Astrocyte (in vitro differentiated cells and primary cell): ENCODE results near the gene TBPL2. TPM values are rescaled to one million over a fixed set of nuclear protein-coding genes. Genes with fewer than 3 reads are reported as not detected.
"Not testable (repeated sequence)": the region's sequence is repeated elsewhere in the genome, so short reads cannot be mapped to it uniquely, and the experiment has no call there.

Source experiments
- DNase-seq: peaks from one replicate; pipeline ENCODE4 v3.0.0-alpha.2; 2010; ENCODE audit warnings: low read depth
- FAIRE-seq: peaks from 2 replicates; lab custom pipeline; 2011; peaks lifted over from hg19 to GRCh38; lab: Jason Lieb, UNC
- H2AFZ ChIP-seq: 2 replicates; pipeline ENCODE4 v1.6.0; 2012; ENCODE audit warnings: low read depth, low read length, inconsistent platforms
- H3K27ac ChIP-seq: 2 replicates; pipeline ENCODE4 v1.5.1; 2011; ENCODE audit warnings: low read depth, low read length, inconsistent platforms
- H3K27me3 ChIP-seq: 2 replicates; pipeline ENCODE4 v1.6.0; 2011; ENCODE audit warnings: low read length, inconsistent platforms; ENCODE audit not compliant: insufficient read depth
- H3K36me3 ChIP-seq: 2 replicates; pipeline ENCODE4 v1.5.1; 2011; ENCODE audit warnings: low read length, inconsistent platforms; ENCODE audit not compliant: insufficient read depth
- H3K4me1 ChIP-seq: 2 replicates; pipeline ENCODE4 v1.5.1; 2011; ENCODE audit warnings: low read length, inconsistent platforms; ENCODE audit not compliant: insufficient read depth
- H3K4me2 ChIP-seq: 2 replicates; pipeline ENCODE4 v1.6.0; 2012; ENCODE audit warnings: low read length, inconsistent platforms
- H3K4me3 ChIP-seq: 2 replicates; pipeline ENCODE4 v1.5.1; 2011; ENCODE audit warnings: low read depth, mild to moderate bottlenecking, low read length, inconsistent platforms; ENCODE audit not compliant: insufficient read depth
- H3K79me2 ChIP-seq: 2 replicates; pipeline ENCODE4 v1.6.0; 2012; ENCODE audit warnings: mild to moderate bottlenecking, low read length, inconsistent platforms; ENCODE audit not compliant: insufficient read depth
- H3K9ac ChIP-seq: 2 replicates; pipeline ENCODE4 v1.6.0; 2012; ENCODE audit warnings: mild to moderate bottlenecking, low read length, inconsistent platforms
- H3K9me3 ChIP-seq: 2 replicates; pipeline ENCODE4 v1.5.1; 2012; ENCODE audit warnings: low read depth, mild to moderate bottlenecking, low read length, inconsistent platforms; ENCODE audit not compliant: insufficient read depth
- H4K20me1 ChIP-seq: 2 replicates; pipeline ENCODE4 v1.6.0; 2012; ENCODE audit warnings: low read length, inconsistent platforms; ENCODE audit not compliant: insufficient read depth
- H3K27ac Mint-ChIP-seq: one replicate; pipeline ENCODE4 v1.8.0; 2021; ENCODE audit warnings: mild to moderate bottlenecking, mixed read lengths; ENCODE audit not compliant: unreplicated experiment
- H3K27me3 Mint-ChIP-seq: one replicate; pipeline ENCODE4 v1.8.0; 2021; ENCODE audit warnings: low read depth, mixed read lengths; ENCODE audit not compliant: unreplicated experiment
- H3K36me3 Mint-ChIP-seq: one replicate; pipeline ENCODE4 v1.8.0; 2021; ENCODE audit warnings: low read depth, mixed read lengths; ENCODE audit not compliant: unreplicated experiment
- H3K4me1 Mint-ChIP-seq: one replicate; pipeline ENCODE4 v1.8.0; 2021; ENCODE audit warnings: low read depth, mixed read lengths; ENCODE audit not compliant: unreplicated experiment
- H3K4me3 Mint-ChIP-seq: one replicate; pipeline ENCODE4 v1.8.0; 2021; ENCODE audit warnings: mild to moderate bottlenecking, moderate library complexity, mixed read lengths; ENCODE audit not compliant: unreplicated experiment
- H3K9me3 Mint-ChIP-seq: one replicate; pipeline ENCODE4 v1.8.0; 2021; ENCODE audit warnings: mild to moderate bottlenecking, mixed read lengths; ENCODE audit not compliant: unreplicated experiment
- EZH2 ChIP-seq: IDR thresholded peaks from 2 replicates; pipeline ENCODE4 v1.6.1; 2012; ENCODE audit warnings: mild to moderate bottlenecking, low read length, inconsistent platforms; ENCODE audit not compliant: insufficient read depth
- total RNA-seq: library from RNA; stranded (reverse); gene quantifications from 2 replicates; pipeline ENCODE4 v1.2.1, GENCODE V29; 2021
- TF ChIP-seq, protein P1 (sequence below): IDR thresholded peaks from 2 replicates; pipeline ENCODE4 v1.5.1; 2011; ENCODE audit warnings: low read depth, mild to moderate bottlenecking, inconsistent platforms, low read length, moderate library complexity; ENCODE audit not compliant: insufficient read depth

Gene TBPL2
- total RNA-seq, 1 donor from 2014 or later = not detected

DNA sequence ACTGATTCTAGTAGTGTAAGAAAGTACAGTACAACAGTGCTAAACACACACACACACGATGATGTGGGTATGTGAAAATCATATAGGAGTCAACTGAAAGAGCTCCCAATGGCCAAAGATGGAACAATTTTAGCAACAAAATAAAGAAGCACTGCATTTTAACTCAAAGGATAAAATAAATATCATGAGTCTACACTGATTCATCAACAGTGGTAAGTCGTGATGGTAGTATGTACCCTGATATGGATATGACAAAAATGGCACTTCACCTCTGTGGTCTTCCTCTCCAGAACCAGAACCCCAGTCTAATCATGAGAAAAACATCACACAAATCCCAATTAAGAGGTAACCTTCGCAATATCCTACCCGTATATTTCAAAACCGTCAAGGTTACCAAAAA, 41.4 kb upstream of the TBPL2 start:
- H3K4me1 Mint-ChIP-seq = peaks cover 13% of the 10 kb centered on the region
- H3K9me3 Mint-ChIP-seq = no peaks in the 10 kb centered on the region
- no peaks in the 10 kb centered on the region for H3K4me1 ChIP-seq
- H3K27me3 Mint-ChIP-seq = peaks cover 9% of the 10 kb centered on the region
- H3K27me3 ChIP-seq = no peaks in the 10 kb centered on the region
- H3K27ac ChIP-seq = no peak overlapping the region
- no peaks in the 10 kb centered on the region for H3K36me3 Mint-ChIP-seq
- no peaks in the 10 kb centered on the region for H3K36me3 ChIP-seq
- H3K4me2 ChIP-seq = no peak overlapping the region
- no peak overlapping the region for H3K9ac ChIP-seq
- H3K4me3 Mint-ChIP-seq = no peak overlapping the region
- no peak overlapping the region for H3K27ac Mint-ChIP-seq
- FAIRE-seq = no peak
- H2AFZ ChIP-seq = no peak overlapping the region
- H4K20me1 ChIP-seq = no peaks in the 10 kb centered on the region
- no peaks in the 10 kb centered on the region for H3K9me3 ChIP-seq
- DNase-seq = no peak
- TF ChIP-seq, protein P1, sequence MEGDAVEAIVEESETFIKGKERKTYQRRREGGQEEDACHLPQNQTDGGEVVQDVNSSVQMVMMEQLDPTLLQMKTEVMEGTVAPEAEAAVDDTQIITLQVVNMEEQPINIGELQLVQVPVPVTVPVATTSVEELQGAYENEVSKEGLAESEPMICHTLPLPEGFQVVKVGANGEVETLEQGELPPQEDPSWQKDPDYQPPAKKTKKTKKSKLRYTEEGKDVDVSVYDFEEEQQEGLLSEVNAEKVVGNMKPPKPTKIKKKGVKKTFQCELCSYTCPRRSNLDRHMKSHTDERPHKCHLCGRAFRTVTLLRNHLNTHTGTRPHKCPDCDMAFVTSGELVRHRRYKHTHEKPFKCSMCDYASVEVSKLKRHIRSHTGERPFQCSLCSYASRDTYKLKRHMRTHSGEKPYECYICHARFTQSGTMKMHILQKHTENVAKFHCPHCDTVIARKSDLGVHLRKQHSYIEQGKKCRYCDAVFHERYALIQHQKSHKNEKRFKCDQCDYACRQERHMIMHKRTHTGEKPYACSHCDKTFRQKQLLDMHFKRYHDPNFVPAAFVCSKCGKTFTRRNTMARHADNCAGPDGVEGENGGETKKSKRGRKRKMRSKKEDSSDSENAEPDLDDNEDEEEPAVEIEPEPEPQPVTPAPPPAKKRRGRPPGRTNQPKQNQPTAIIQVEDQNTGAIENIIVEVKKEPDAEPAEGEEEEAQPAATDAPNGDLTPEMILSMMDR = no peak
- no peak for TF ChIP-seq EZH2
- H3K79me2 ChIP-seq = no peaks in the 10 kb centered on the region
- no peak overlapping the region for H3K4me3 ChIP-seq

DNA sequence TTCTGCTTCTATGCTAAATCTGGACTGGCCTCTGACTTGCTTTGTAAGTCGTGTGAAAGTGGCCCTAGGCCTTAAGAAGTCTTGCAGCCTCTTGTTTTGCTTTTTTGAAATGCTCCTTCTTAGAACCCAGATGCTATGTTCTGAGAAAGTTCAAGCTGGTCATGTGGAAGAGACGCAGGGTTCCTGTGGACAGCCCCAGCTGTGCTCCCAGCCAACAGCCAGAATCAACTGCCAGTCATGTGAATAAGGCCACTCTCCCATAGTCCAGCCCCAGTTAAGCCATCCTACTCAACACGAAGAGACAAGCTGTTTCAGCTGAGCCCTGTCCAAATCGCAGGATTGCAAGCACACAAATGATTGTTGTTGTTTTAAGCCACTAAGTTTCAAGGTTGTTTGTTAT, 37.3 kb upstream of the TBPL2 start:
- no peaks in the 10 kb centered on the region for H3K9me3 Mint-ChIP-seq
- no peak overlapping the region for H3K4me3 Mint-ChIP-seq
- H3K27me3 Mint-ChIP-seq = peaks cover 9% of the 10 kb centered on the region
- H2AFZ ChIP-seq = no peak overlapping the region
- H3K4me1 Mint-ChIP-seq = peaks cover 2% of the 10 kb centered on the region
- H3K9ac ChIP-seq = no peak overlapping the region
- FAIRE-seq = no peak
- H3K79me2 ChIP-seq = no peaks in the 10 kb centered on the region
- no peaks in the 10 kb centered on the region for H3K36me3 Mint-ChIP-seq
- H3K27ac ChIP-seq = no peak overlapping the region
- TF ChIP-seq, protein P1 = no peak
- no peak for TF ChIP-seq EZH2
- H3K36me3 ChIP-seq = no peaks in the 10 kb centered on the region
- no peaks in the 10 kb centered on the region for H3K9me3 ChIP-seq
- H4K20me1 ChIP-seq = no peaks in the 10 kb centered on the region
- no peaks in the 10 kb centered on the region for H3K27me3 ChIP-seq
- H3K27ac Mint-ChIP-seq = no peak overlapping the region
- H3K4me2 ChIP-seq = no peak overlapping the region
- no peak overlapping the region for H3K4me3 ChIP-seq
- no peak for DNase-seq
- no peaks in the 10 kb centered on the region for H3K4me1 ChIP-seq

DNA sequence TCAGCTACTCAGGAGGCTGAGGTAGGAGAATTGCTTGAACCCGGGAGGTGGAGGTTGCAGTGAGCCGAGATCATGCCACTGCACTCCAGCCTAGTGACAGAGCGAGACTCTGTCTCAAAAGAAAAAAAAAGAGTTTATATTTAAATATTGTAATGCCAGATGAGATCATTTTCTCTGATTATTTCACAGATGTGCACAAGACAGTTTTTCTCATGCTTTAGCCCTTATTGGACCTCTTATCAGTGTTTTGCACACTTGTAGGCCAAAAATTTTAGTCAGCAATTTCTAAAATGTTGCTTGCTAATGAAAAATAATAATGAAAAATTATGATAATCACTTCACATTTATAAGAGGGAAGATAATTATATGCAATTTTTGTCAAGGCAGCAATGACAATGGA, 36.0 kb upstream of the TBPL2 start:
- not testable (repeated sequence) for H3K9me3 Mint-ChIP-seq, H3K27ac Mint-ChIP-seq, H3K4me3 Mint-ChIP-seq, H3K27me3 ChIP-seq, H3K9me3 ChIP-seq, H3K4me2 ChIP-seq, H2AFZ ChIP-seq, H3K4me1 Mint-ChIP-seq, H3K36me3 ChIP-seq, H3K4me3 ChIP-seq, FAIRE-seq, H3K36me3 Mint-ChIP-seq, H3K79me2 ChIP-seq, H3K27ac ChIP-seq, H3K27me3 Mint-ChIP-seq, H4K20me1 ChIP-seq, H3K9ac ChIP-seq, H3K4me1 ChIP-seq, DNase-seq
